Vagina (tissue), 2 donors: ENCODE results near the gene PCYT2. TPM values are rescaled to one million over a fixed set of nuclear protein-coding genes. Genes with fewer than 3 reads are reported as not detected.
A peak's percentile ranks its signal among the peaks of the same experiment; 100 is the strongest.

Source experiments
- DNase-seq, 2 donors: peaks; one replicate each; pipeline ENCODE4 v3.0.0-alpha.2; 2017; ENCODE audit errors: extremely low spot score in 2 of 2
- H3K27ac ChIP-seq: fragments of 200-600 bp; sonication (generic); one replicate; pipeline ENCODE4 v1.5.1; 2019
- H3K27me3 ChIP-seq: fragments of 200-600 bp; sonication (generic); one replicate; pipeline ENCODE4 v1.5.1; 2019
- H3K36me3 ChIP-seq, 2 donors: fragments of 200-600 bp; sonication (generic); one replicate each; pipeline ENCODE4 v1.5.1; 2017 to 2019
- H3K4me1 ChIP-seq: fragments of 200-600 bp; sonication (generic); one replicate; pipeline ENCODE4 v1.5.1; 2019
- H3K4me3 ChIP-seq, 2 donors: fragments of 200-600 bp; sonication (generic); 1 replicate in 1 of 2; 2 replicates in 1 of 2; pipeline ENCODE4 v1.5.1; 2016 to 2019
- H3K9me3 ChIP-seq: fragments of 200-600 bp; sonication (generic); one replicate; pipeline ENCODE4 v1.5.1; 2019
- POLR2A ChIP-seq, 2 donors: fragments of 450-650 bp; IDR thresholded peaks; one replicate each; pipeline ENCODE4 v1.6.1; 2017; ENCODE audit warnings: antibody characterized with exemption in 2 of 2, mild to moderate bottlenecking in 2 of 2, moderate library complexity in 2 of 2
- POLR2AphosphoS5 ChIP-seq, 2 donors: sonication (generic); formaldehyde crosslinking; IDR thresholded peaks; one replicate each; pipeline ENCODE4 v1.9.0; 2017; ENCODE audit warnings: antibody characterized with exemption in 2 of 2, mild to moderate bottlenecking in 2 of 2, low read depth in 1 of 2; ENCODE audit not compliant: insufficient read depth in 1 of 2
- intact Hi-C: fragments of 100-400 bp; cut with DNase I; formaldehyde crosslinking; loops from one replicate; pipeline ENCODE4 v1.15.1; 2023
- total RNA-seq: library from RNA; depleted of rRNA; stranded (reverse); fragments of >200 nt; gene quantifications from one replicate; pipeline ENCODE4 v1.2.3, GENCODE V29; 2016
- TF ChIP-seq, protein P1 (sequence below), 3 experiments: fragments of 450-650 bp in 2 of 3; fragments of 200-600 bp in 1 of 3; sonication (generic) in 1 of 3; IDR thresholded peaks; one replicate each; pipeline ENCODE4 v1.5.1; 2017 to 2019; ENCODE audit warnings: antibody characterized with exemption in 3 of 3, mild to moderate bottlenecking in 2 of 3, moderate library complexity in 2 of 3

PCYT2 gene
- total RNA-seq, 1 donor from 2014 or later: 28.0 TPM

DNA sequence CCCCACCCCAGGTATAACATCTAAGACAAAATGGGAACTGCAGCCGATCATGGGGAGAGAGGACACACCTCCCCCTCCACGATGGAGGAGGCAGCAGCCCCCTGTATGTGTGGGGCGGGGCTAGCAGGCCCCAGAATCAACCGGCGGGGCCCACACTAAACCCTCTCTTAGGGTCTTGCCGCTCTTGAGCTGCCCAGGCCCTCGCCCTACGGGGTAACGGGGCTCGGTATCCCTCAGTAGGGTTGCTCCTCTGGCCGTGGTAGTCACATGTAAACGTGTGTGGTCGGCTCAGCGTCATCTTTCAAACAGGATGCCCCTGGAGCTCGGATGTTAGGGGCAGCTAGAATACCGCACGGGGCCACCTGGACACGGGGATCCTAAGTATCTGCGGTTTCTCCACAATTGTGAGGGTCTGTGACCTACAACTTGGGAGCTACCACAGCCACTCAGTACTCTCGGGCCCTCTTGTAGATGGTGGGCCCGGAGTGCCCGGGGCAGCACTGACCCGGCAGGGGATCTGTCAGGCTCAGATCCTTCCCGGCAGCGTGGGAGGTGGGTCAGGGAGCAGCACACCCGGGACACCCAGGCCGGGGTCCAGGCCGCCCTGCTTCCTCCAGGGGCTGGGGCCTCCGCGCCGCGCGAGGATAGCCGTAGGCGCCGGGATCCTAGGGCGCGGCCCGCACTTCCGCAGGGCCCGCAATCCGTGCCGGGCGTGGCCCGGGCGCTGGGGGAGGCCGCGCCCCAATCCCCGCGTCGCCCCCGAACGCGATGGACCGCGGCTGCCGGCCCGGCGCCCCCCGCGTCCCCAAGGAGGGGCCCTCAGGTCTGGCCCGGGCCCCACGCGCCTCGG lies 40.8 kb downstream of the PCYT2 start:
- TF ChIP-seq POLR2AphosphoS5 (IDR thresholded peaks at IDR 0.05; ENCODE audit: insufficient read depth in 1 of 2, low read depth in 1 of 2): peak in 1 of 2 donors; percentile 62
- TF ChIP-seq, protein P1, sequence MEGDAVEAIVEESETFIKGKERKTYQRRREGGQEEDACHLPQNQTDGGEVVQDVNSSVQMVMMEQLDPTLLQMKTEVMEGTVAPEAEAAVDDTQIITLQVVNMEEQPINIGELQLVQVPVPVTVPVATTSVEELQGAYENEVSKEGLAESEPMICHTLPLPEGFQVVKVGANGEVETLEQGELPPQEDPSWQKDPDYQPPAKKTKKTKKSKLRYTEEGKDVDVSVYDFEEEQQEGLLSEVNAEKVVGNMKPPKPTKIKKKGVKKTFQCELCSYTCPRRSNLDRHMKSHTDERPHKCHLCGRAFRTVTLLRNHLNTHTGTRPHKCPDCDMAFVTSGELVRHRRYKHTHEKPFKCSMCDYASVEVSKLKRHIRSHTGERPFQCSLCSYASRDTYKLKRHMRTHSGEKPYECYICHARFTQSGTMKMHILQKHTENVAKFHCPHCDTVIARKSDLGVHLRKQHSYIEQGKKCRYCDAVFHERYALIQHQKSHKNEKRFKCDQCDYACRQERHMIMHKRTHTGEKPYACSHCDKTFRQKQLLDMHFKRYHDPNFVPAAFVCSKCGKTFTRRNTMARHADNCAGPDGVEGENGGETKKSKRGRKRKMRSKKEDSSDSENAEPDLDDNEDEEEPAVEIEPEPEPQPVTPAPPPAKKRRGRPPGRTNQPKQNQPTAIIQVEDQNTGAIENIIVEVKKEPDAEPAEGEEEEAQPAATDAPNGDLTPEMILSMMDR (IDR thresholded peaks at IDR 0.05): no peak
- no peak for TF ChIP-seq POLR2A (IDR thresholded peaks at IDR 0.05)
- DNase-seq: peak in 1 of 2 donors; percentile 87
- Histone ChIP-seq H3K27ac (peak overlapping the region; percentile 82), H3K27me3 (no peaks in the 10 kb centered on the region), H3K4me1 (peaks cover 66% of the 10 kb centered on the region), H3K4me3 (peak overlapping the region; percentile 60 to 67), H3K9me3 (no peaks in the 10 kb centered on the region), H3K36me3 (peaks cover 0 to 9% of the 10 kb centered on the region in 2 donors)
- intact Hi-C loops: no loop called here

DNA sequence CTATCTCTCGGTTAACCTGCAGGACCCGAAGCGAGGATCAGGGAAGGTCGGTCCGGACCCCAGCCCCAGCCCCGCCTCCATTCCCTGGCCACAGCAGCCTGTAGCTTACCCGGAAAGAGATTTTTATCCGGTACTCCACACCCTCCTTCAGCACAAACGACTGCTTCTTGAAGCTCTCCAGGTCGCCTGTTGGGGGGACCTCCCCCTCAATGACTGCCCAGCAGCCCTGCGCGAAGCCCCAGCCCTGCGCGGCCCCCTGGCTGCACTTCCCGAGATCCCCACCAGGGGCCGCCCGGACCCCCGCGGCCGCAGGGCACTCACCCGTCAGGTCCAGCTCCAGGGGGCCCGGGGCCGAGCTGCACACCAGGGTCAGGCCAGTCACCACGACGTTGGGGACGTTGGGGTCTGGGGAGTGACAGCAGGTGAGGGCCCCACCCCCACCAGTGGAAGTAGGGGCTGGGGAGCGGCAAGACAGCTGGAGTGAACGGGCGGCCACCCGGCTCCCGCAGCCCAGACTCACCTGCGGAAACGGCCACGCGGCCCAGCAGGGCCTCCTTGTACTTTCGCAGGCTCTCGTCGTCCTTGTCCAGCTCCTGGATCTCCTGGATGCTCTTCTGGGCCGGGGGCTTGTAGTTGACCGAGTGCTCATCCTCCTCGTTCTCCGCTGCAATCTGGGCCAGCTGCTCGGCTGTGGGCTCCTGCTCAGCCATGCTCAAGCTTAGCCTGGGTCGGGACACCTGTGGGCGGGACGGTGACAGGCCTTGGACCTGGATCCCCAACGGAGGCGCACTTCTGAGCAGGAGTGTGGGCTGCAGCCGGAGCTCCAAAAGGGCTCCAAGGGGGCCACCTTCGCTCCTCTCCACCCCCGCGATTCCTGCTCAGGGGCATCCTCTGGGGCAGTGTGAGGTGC lies 41.7 kb downstream of the PCYT2 start:
- intact Hi-C loops: no loop called here
- Histone ChIP-seq H3K9me3 (no peaks in the 10 kb centered on the region), H3K4me3 (peak overlapping the region; percentile 60 to 67), H3K27ac (peak overlapping the region; percentile 82), H3K4me1 (peaks cover 66% of the 10 kb centered on the region), H3K27me3 (no peaks in the 10 kb centered on the region), H3K36me3 (peaks cover 0 to 9% of the 10 kb centered on the region in 2 donors)
- TF ChIP-seq POLR2A (IDR thresholded peaks at IDR 0.05) (no peak), POLR2AphosphoS5 (IDR thresholded peaks at IDR 0.05; ENCODE audit: insufficient read depth in 1 of 2, low read depth in 1 of 2) (no peak)
- TF ChIP-seq, protein P1 (IDR thresholded peaks at IDR 0.05): peak; percentile 13 to 78 (median 50)
- DNase-seq: peak in 1 of 2 donors; percentile 87

DNA sequence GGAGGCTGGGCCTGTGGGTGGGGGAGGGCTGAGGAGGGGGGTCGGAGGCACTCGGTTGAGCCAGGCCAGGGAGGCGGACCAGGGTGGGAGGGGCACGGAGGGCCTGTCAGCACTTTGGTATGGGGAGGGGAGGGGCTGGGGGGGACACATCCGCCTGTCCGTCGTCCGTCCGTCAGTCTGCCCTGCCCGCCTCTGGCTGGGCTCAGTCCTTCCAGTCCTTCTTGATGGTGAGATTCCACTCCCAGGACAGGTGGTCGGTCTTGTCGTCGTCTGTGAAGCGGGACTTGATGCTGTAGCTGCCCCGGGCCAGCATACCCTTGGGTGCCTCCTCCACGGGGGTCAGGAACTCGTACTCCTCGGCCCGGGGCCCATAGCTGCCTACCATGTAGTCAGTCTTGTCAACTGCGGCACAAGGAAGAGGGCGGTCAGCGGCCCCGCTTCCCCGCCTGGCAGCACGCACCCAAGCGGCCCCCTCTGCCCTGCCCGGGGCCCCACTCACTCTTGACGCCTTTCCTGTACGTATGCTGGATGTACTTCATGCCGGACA lies 42.5 kb downstream of the PCYT2 start:
- TF ChIP-seq, protein P1 (IDR thresholded peaks at IDR 0.05): no peak
- TF ChIP-seq POLR2AphosphoS5 (IDR thresholded peaks at IDR 0.05; ENCODE audit: insufficient read depth in 1 of 2, low read depth in 1 of 2): no peak
- no peak for TF ChIP-seq POLR2A (IDR thresholded peaks at IDR 0.05)
- Histone ChIP-seq H3K36me3 (peaks cover 0 to 9% of the 10 kb centered on the region in 2 donors), H3K4me3 (peak overlapping the region in 1 of 2 donors; percentile 67), H3K9me3 (no peaks in the 10 kb centered on the region), H3K27me3 (no peaks in the 10 kb centered on the region), H3K27ac (peak overlapping the region; percentile 82), H3K4me1 (peaks cover 71% of the 10 kb centered on the region)
- intact Hi-C loops: no loop called here
- peak in 1 of 2 donors; percentile 88 for DNase-seq

DNA sequence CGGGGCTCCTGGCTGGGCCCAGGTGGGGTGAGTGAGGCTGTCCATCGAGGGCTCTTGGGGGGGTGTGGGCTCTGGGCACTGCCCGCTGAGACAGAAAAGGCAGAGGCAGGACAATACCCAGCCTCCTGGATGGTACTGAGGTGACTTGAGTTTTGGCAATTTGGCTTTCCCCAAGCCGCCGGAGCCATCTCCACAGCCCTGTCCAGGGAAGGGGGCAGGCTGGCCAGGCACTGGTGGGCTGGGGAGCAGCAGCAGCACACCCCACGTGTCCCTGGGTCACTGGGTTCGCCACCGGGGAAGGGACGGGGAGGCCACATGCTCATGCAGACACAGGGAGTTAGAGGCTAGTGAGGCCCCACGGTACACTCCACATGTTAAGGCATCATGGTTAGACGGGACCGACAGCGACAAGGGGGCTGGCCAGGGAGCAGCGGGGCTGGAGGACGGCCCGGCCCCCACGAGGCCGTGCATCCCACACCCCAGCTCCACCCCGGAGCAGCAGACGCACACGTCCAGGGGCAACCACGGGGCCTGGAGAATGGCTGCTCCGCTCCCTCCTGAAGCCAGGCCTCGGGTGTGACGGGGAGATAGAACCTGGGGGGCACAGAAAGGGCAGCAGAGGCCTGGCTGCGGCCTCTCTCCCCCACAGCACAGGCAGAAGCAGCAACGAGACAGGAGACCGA lies 43.1 kb downstream of the PCYT2 start:
- peak overlapping the region; percentile 82 for H3K27ac ChIP-seq
- TF ChIP-seq POLR2A (IDR thresholded peaks at IDR 0.05) (no peak), POLR2AphosphoS5 (IDR thresholded peaks at IDR 0.05; ENCODE audit: insufficient read depth in 1 of 2, low read depth in 1 of 2) (peak in 1 of 2 donors; percentile 34)
- TF ChIP-seq, protein P1 (IDR thresholded peaks at IDR 0.05): no peak
- no peak overlapping the region for H3K4me3 ChIP-seq
- H3K36me3 ChIP-seq: peaks cover 0 to 9% of the 10 kb centered on the region in 2 donors
- peaks cover 72% of the 10 kb centered on the region for H3K4me1 ChIP-seq
- peak in 1 of 2 donors; percentile 88 for DNase-seq
- no peaks in the 10 kb centered on the region for H3K27me3 ChIP-seq
- no peaks in the 10 kb centered on the region for H3K9me3 ChIP-seq
- intact Hi-C loops: no loop called here
